Measurements from ENCODE around the gene CCDC110. TPM values are rescaled to one million over a fixed set of nuclear protein-coding genes. Genes with fewer than 3 reads are reported as not detected.

CCDC110 gene
- total and polyA plus RNA-seq, 2 of the 13 experiments (the other 11 are each of a cell fraction or from before 2014, with no cell fraction given), result not detected

DNA sequence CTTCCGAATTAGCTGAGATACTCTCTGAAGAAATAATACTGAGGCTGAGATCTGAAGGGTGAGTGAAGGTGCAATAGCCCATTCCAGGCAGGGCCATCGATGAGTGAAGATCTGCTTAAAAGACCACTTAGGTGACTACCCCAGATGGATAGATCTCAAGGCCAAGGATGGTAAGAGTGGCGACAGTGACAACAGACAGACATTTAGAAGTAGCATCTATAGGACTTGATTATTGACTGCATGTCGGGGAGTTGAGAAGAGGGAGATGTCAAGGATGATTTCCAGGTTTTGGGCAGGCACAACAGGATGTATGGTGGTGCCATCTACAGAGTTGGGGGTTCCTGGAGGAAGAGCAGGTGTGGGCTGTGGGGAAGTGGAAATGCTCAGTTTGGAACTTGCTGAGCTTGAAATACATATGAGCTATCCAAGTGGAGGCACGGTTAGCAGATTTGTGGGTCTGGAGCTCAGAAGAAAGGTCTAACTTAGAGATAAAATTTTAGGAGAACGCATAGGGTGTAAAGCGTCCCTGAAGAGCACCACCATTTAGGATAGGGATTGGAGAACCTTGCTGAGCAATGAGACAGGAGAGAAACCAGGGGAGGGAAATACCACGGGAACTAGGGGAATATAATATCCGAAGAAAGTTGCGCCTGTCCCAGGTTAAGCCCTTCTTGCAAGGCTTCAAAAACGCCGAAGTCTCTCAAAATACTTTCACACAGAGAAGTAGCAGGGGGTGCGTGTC, 46.5 kb downstream of the CCDC110 start:
- H3K36me3 ChIP-seq (replicated peaks in 1 of 2; ENCODE audit: control insufficient read depth in 1 of 2, insufficient read depth in 2 of 2, low read length in 2 of 2), result peaks cover 0 to 13% of the 10 kb centered on the region in 2 experiments; a peak in 1 of 5 replicates
- in situ Hi-C loops (cut with HindIII; ENCODE audit: extremely low pct_ligation_motif_present, low pct_unique_long_range_greater_than_20kb), result no loop called here
- H3K27ac ChIP-seq (ENCODE audit: extremely low read length, insufficient read depth, low read length), result peak overlapping the region; percentile 95
- H3K9ac ChIP-seq (ENCODE audit: insufficient read depth, low read depth, low read length), result peak overlapping the region; percentile 99
- H3K9me3 ChIP-seq (ENCODE audit: low read length), result no peaks in the 10 kb centered on the region
- ChIA-PET CTCF (ENCODE audit: low intra/inter-chr PET ratio, low total read pairs) (no interaction called here), POLR2A (interaction anchor here (3.6 kb wide), 1 partner anchor 29 kb away, joined by 30 read pairs; the partner anchor contains the start of genes ANKRD37 and LRP2BP)
- intact Hi-C loops (cut with micrococcal nuclease; ENCODE audit: unreplicated experiment), result no loop called here
- WGBS (ENCODE audit: low lambda C conversion rate), result 10% methylated on average over 11 of the region's 13 CpGs
- H3K27me3 ChIP-seq (ENCODE audit: control insufficient read depth in 1 of 2, insufficient read depth in 2 of 2, low read length in 2 of 2), result no peaks in the 10 kb centered on the region; a peak in 2 of 5 replicates
- DNase-seq (ENCODE audit: low spot score) (peak; percentile 1), ATAC-seq (peak; percentile 48), FAIRE-seq (no peak)
- H3K4me1 ChIP-seq (ENCODE audit: insufficient read depth, low read length), result peaks cover 30% of the 10 kb centered on the region
- H4K20me1 ChIP-seq (ENCODE audit: insufficient read depth, low read length), result no peaks in the 10 kb centered on the region
- peak overlapping the region; percentile 97 for H3K4me2 ChIP-seq (ENCODE audit: low read depth, low read length)
- peak overlapping the region; percentile 82 to 90 (median 89) for H3K4me3 ChIP-seq (replicated peaks in 1 of 3; ENCODE audit: insufficient read depth in 1 of 3, low read depth in 2 of 3, low read length in 3 of 3)
- H3K79me2 ChIP-seq (ENCODE audit: insufficient read depth, low read length), result peaks cover 18% of the 10 kb centered on the region
- H2AFZ ChIP-seq (ENCODE audit: low read length), result peak overlapping the region; percentile 85
- TSS peak; percentile 66 for BruUV-seq (replicated peaks)
- TF ChIP-seq ZNF441 (CRISPR knock-in tag; IDR thresholded peaks at IDR 0.05; ENCODE audit: borderline replicate concordance) (no peak), ZSCAN20 (CRISPR knock-in tag; IDR thresholded peaks at IDR 0.05; ENCODE audit: borderline replicate concordance) (no peak), ZNF614 (CRISPR knock-in tag; IDR thresholded peaks at IDR 0.05; ENCODE audit: borderline replicate concordance) (no peak), TARDBP (CRISPR knock-in tag; IDR thresholded peaks at IDR 0.05) (no peak), REL (CRISPR knock-in tag; conservative IDR thresholded peaks at IDR 0.05) (no peak), HHEX (CRISPR knock-in tag; IDR thresholded peaks at IDR 0.05) (no peak), MIXL1 (CRISPR knock-in tag; IDR thresholded peaks at IDR 0.05) (peak; percentile 3; the same call in 1 of the 2 replicates), POLR2AphosphoS2 (IDR thresholded peaks at IDR 0.05; ENCODE audit: low read depth, low read length) (no peak), NFYB (CRISPR knock-in tag; IDR thresholded peaks at IDR 0.05) (no peak), ETV6 (CRISPR knock-in tag; conservative IDR thresholded peaks at IDR 0.05) (no peak), TRIM24 (CRISPR knock-in tag; IDR thresholded peaks at IDR 0.05) (no peak), HMG20B (CRISPR knock-in tag; conservative IDR thresholded peaks at IDR 0.05) (no peak), ZFP41 (CRISPR knock-in tag; IDR thresholded peaks at IDR 0.05; ENCODE audit: borderline replicate concordance) (no peak)
- TF ChIP-seq, protein P1, sequence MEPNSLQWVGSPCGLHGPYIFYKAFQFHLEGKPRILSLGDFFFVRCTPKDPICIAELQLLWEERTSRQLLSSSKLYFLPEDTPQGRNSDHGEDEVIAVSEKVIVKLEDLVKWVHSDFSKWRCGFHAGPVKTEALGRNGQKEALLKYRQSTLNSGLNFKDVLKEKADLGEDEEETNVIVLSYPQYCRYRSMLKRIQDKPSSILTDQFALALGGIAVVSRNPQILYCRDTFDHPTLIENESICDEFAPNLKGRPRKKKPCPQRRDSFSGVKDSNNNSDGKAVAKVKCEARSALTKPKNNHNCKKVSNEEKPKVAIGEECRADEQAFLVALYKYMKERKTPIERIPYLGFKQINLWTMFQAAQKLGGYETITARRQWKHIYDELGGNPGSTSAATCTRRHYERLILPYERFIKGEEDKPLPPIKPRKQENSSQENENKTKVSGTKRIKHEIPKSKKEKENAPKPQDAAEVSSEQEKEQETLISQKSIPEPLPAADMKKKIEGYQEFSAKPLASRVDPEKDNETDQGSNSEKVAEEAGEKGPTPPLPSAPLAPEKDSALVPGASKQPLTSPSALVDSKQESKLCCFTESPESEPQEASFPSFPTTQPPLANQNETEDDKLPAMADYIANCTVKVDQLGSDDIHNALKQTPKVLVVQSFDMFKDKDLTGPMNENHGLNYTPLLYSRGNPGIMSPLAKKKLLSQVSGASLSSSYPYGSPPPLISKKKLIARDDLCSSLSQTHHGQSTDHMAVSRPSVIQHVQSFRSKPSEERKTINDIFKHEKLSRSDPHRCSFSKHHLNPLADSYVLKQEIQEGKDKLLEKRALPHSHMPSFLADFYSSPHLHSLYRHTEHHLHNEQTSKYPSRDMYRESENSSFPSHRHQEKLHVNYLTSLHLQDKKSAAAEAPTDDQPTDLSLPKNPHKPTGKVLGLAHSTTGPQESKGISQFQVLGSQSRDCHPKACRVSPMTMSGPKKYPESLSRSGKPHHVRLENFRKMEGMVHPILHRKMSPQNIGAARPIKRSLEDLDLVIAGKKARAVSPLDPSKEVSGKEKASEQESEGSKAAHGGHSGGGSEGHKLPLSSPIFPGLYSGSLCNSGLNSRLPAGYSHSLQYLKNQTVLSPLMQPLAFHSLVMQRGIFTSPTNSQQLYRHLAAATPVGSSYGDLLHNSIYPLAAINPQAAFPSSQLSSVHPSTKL (CRISPR knock-in tag; IDR thresholded peaks at IDR 0.05), result no peak
- TF ChIP-seq, protein P2, sequence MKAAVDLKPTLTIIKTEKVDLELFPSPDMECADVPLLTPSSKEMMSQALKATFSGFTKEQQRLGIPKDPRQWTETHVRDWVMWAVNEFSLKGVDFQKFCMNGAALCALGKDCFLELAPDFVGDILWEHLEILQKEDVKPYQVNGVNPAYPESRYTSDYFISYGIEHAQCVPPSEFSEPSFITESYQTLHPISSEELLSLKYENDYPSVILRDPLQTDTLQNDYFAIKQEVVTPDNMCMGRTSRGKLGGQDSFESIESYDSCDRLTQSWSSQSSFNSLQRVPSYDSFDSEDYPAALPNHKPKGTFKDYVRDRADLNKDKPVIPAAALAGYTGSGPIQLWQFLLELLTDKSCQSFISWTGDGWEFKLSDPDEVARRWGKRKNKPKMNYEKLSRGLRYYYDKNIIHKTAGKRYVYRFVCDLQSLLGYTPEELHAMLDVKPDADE (CRISPR knock-in tag; IDR thresholded peaks at IDR 0.05), result no peak
- TF ChIP-seq, protein P3, sequence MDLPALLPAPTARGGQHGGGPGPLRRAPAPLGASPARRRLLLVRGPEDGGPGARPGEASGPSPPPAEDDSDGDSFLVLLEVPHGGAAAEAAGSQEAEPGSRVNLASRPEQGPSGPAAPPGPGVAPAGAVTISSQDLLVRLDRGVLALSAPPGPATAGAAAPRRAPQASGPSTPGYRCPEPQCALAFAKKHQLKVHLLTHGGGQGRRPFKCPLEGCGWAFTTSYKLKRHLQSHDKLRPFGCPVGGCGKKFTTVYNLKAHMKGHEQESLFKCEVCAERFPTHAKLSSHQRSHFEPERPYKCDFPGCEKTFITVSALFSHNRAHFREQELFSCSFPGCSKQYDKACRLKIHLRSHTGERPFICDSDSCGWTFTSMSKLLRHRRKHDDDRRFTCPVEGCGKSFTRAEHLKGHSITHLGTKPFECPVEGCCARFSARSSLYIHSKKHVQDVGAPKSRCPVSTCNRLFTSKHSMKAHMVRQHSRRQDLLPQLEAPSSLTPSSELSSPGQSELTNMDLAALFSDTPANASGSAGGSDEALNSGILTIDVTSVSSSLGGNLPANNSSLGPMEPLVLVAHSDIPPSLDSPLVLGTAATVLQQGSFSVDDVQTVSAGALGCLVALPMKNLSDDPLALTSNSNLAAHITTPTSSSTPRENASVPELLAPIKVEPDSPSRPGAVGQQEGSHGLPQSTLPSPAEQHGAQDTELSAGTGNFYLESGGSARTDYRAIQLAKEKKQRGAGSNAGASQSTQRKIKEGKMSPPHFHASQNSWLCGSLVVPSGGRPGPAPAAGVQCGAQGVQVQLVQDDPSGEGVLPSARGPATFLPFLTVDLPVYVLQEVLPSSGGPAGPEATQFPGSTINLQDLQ (CRISPR knock-in tag; IDR thresholded peaks at IDR 0.05), result no peak
